Measurements from ENCODE around the gene CAND2.

The CAND2 gene

DNA sequence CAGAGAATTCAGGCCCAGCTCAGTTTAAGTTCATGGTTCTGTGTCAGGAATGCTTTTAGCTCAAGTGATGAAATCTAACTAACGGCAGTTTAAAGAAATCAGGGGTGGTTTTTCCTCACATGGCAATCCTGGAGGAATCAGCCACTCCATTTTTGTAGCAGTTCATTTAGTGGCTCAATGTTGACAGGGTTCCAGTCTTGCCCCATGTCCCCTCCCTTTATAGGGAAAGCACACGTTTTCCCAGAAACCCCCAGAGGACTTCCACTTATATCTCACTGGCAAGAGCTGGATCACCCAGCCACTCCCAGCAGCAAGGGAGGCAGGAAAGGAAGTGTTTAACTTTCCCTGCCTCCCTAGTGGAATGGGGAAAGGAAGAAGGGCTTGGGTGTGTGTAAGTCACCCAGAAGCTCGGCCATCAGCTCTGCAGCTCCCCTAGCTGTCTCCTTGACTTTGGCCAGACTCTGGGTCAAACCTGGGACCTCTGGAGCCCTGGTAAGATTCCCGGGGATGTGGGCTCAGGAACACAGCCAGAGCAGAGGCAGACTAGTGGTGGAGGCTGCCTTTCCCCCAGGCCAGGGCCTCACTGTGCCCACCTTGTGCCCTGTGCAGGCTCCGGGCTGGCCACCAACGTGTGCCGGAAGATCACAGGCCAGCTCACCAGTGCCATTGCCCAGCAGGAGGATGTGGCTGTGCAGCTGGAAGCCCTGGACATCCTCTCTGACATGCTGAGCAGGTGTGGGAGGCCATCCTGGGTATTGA lies 11.3 kb downstream of the CAND2 start:
- DNase-seq (ENCODE audit: low read depth), result no peak

DNA sequence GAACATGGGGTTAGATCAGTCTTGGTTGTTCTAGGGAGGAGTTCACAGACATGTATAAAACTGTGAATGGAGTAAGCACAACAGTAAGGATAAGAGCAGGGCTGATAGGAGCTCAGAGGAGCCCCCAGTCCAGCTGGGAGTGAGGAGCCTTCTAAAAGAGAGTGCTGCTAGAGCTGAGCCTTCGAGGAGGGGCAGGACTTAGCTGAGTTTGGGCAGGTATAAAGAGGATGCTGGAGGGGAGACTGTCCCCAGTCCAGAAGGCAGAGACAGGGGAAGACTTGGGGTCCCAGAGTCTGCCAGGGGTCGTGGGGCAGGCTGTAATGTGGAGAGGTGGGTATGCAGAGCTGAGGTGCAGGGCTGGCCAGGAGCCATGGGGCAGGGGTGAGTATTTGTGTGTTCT lies 12.1 kb downstream of the CAND2 start:
- DNase-seq (ENCODE audit: low read depth), result no peak

DNA sequence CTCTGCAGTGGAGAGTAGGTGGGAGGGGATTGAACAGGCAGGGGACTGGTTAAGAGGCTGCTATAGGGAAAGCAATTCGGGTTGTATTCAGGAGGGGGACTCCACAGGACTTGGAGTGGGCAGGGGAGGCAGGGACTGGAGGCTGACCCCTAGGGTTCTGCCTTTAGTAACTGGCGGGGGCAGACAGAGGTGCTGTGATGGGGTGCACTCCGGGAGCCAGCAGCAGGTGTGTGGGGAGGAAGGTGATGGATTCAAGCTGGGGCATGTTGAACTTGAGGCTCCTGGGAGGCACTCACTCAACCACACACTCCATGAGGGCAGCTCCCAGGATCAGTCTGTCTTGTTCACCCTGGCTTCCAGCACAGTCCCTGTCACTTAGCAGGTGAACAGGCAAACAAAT lies 12.5 kb downstream of the CAND2 start:
- no peak for DNase-seq (ENCODE audit: low read depth)

DNA sequence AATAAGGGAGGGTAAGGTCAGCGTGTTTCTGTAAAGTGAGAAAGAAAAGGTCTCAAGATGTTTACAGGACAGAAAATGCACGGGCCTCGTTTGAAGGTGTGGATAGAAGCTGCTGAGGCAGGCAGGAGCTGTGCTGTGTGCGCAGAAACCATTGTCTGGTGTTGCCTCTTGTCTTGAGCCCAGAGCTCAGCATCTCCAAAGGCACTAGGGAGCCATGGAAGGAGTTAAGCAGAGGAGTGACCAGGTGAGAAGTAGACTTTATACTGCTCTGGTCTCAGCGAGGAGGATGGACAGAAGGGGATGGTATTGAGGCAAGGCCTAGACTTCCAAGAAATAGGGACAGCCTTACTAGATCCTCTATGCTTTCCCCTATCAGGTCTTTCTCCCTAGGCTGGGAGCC lies 13.0 kb downstream of the CAND2 start:
- no peak for DNase-seq (ENCODE audit: low read depth)

DNA sequence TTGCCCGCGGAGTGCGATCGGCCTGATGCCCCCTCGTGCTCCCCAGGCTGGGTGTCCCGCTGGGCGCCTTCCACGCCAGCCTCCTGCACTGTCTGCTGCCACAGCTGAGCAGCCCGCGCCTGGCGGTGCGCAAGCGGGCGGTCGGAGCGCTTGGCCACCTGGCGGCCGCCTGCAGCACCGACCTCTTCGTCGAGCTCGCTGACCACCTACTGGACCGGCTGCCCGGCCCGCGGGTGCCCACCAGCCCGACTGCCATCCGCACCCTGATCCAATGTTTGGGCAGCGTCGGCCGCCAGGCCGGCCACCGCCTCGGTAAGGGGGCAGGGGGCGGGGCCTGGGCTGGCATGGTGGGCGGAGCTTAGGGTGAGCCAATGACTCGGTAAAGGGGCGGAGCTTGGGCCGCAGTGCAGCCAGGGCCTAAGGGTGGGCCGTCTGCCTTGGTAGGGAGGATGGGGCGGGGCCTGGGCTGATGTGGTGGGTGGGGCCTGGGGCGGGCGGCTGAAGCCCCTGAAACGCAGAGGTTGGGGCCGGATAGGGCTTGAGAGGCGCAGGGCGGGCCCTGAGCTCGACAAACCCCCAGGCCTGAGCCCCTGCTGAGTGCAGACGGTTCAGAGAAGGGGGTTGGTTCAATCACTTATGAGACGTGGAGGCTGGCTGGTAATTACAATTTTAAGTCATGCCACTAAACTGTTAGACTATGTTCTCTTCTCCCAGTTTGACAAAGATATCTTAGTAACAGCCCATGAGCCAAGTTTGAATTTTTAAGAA lies 13.7 kb downstream of the CAND2 start:
- DNase-seq (ENCODE audit: low read depth), result peak; percentile 92

DNA sequence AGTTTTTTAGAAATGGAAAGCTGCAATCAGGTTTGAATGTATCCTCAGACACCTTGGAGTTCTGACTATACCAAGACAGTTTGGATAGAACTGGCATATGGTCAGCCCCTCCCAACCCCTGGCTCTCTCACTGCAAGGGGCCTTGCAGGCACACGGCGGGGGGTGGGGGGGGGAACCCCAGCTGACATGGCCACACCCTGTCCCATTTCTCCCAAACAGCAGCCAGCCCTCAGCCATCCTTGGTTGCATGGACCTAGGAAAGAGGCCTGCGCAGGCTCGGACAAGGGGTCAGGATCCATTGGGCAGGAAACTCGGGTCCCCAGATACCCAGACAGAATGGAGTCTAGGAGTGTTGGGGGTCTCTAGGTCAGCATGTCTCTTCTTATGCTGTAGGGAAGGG lies 14.5 kb downstream of the CAND2 start:
- no peak for DNase-seq (ENCODE audit: low read depth)

DNA sequence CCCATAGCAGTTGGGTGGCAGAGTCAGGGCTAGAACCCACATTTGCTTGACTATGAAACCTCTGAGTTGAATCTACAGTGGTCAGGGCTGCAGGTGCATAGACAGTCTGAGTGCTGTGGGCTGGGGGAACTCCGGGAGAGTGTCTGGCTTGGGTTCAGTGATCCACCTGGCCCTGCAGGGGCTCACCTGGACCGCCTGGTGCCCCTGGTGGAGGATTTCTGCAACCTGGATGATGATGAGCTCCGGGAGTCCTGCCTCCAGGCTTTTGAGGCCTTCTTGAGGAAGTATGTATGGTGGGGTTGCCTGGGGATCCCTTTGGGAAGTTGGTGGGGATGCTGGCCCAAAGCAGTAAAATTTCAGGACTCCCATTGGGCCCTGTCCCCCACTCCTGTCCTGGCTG lies 16.3 kb downstream of the CAND2 start:
- no peak for DNase-seq (ENCODE audit: low read depth)

DNA sequence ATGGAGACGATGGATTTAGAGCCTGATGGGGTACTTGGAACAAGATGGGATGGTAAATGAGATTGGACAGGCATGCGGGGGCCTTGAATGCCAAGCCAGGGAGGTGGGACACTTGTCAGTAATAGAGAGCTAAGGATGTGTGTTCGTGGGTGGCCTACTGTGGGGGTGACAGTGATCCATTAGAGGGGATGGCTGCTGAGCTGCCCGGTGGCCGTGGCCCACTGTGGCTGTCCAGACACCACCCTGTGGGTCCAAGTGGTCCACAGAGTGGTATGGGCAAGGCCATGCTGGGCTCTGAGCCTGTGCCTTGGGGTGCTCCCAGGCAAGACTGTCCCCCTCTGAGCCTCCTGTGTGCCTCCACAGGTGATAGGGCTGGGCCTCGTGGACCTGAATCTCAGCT lies 17.5 kb downstream of the CAND2 start:
- no peak for DNase-seq (ENCODE audit: low read depth)

DNA sequence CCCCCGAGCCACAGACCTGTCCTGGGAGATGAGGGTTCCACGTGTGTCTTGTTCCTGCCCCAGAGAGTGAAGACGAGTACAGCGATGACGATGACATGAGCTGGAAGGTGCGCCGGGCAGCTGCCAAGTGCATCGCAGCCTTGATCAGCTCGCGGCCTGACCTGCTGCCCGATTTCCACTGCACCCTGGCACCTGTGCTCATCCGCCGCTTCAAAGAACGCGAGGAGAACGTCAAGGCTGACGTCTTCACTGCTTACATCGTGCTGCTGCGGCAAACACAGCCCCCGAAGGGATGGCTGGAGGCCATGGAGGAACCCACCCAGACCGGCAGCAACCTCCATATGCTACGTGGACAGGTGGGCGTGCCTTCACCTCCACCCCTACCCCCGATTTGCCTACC lies 18.6 kb downstream of the CAND2 start:
- DNase-seq (ENCODE audit: low read depth), result no peak

DNA sequence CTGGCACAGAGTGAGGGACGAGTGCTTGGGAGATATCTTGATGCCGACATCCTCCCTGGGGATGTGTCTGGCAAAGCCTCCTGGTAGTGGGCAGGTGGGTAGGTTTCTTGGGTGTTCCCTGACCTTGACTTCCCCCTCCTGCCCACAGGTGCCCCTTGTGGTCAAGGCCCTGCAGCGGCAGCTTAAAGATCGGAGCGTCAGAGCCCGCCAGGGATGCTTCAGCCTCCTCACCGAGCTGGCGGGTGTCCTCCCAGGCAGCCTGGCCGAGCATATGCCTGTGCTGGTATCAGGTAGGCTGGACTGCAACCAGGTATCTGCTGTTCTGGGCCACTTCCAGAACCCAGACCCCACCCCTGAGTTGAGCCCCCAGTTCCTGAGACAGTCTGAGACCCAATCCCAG lies 19.2 kb downstream of the CAND2 start:
- DNase-seq (ENCODE audit: low read depth), result no peak

DNA sequence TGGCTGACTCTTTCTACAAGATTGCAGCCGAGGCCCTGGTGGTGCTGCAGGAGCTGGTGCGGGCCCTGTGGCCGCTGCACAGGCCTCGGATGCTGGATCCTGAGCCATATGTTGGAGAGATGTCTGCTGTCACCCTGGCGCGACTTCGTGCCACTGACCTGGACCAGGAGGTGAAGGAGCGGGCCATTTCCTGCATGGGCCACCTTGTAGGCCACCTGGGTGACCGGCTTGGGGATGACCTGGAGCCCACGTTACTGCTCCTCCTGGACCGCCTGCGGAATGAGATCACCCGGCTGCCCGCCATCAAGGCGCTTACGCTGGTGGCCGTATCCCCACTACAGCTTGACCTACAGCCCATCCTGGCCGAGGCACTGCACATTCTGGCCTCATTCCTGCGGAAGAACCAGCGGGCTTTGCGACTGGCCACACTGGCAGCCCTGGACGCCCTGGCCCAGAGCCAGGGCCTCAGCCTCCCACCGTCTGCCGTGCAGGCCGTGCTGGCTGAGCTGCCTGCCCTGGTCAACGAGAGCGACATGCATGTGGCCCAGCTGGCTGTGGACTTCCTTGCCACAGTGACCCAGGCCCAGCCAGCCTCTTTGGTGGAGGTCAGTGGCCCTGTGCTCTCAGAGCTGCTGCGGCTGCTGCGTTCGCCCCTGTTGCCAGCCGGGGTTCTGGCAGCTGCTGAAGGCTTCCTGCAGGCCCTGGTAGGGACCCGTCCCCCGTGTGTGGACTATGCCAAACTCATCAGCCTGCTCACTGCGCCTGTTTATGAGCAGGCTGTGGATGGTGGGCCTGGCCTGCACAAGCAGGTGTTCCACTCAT lies 20.3 kb downstream of the CAND2 start:
- DNase-seq (ENCODE audit: low read depth), result no peak

DNA sequence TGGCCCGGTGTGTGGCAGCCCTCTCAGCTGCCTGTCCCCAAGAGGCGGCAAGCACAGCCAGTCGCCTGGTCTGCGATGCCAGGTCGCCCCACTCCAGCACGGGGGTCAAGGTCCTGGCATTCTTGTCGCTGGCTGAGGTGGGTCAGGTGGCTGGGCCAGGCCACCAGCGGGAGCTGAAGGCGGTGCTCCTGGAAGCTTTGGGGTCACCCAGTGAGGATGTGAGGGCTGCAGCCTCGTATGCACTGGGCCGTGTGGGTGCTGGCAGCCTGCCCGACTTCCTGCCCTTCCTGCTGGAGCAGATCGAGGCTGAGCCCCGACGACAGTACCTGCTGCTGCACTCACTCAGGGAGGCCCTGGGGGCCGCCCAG lies 20.8 kb downstream of the CAND2 start:
- no peak for DNase-seq (ENCODE audit: low read depth)

DNA sequence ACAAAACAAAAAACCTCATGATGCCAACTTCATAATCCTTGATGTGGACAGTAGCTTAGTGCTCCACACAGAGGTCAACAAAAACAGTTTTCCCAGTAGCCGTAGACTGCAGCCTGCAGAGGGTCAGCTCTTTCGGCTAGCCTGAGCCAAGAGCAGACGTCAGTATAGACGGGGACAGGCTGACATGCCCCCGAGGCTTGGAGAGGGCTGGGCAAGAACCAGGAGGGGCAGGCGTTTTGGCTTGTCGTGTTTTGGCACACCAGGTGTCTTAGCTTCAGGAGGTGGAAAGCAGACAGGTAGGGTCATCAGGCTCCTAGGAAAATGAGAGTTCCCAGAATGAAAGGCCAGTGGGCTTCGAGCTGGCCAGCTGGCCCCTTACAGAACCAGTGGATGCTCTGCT lies 21.8 kb downstream of the CAND2 start:
- no peak for DNase-seq (ENCODE audit: low read depth)

DNA sequence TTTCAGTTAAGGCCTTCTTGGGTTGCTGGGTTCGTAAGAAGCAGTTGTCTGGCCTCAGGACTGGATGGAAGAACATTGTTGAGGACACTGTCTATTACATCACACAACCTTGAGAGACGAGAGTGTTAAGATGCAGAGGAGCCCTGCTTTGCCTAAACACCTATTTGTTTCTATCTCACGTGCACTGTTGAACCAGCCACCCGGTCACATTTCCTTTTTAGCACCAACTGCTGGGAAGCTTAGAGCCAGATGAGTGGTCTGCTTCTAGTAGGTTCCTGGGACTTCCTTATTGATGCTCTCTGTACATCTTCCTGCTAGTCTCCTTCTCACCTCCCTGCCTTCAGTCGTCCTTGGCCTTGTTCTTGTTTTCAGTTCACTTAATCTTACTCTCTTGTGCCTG lies 22.3 kb downstream of the CAND2 start:
- no peak for DNase-seq (ENCODE audit: low read depth)

DNA sequence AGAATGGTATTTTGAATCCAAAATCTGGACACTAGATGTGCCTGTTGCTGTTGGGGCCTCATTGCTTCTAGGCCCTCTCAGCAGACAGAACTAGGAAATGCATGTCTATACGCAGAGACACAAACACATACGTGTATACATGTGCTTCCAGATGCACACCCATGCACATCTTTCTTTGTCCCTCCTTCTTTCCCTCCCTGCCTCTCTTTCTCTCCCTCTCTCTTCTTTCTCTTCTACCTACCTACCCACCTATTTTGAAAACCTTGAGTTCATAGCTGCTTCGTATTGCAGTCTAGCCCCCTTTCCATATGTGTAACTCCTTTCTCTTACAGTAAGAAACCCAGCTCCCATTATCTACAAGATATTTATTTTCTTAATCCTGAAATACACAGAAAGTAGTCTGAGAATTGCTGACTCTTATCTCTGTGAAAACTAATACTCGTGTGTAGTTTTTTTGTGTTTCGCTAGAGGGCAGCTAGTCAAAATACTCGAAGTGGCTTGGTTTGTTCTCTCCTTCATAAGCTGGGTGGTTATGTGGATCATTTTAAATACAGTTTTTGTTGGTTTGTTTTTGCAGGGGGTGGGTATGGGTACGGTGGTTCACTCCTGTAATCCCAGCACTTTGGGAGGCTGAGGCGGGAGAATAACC lies 26.4 kb downstream of the CAND2 start:
- no peak for DNase-seq (ENCODE audit: low read depth)

DNA sequence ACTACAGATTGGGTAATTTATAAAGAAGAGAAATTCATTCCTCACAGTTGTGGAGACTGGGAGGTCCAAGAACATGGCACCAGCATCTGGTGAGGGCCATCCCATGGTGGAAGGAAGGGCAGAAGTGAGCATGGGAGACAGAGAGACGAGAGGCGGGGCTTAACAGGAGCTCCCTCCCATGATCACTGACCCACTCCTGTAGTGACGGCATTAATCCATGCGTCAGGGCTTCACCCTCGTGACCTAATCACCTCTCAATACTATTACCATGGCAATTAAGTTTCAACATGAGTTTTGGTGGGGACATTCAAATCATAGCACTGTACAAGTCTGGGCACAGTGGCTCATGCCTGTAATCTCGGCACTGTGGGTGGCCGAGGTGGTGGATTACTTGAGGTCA lies 27.8 kb downstream of the CAND2 start:
- no peak for DNase-seq (ENCODE audit: low read depth)

DNA sequence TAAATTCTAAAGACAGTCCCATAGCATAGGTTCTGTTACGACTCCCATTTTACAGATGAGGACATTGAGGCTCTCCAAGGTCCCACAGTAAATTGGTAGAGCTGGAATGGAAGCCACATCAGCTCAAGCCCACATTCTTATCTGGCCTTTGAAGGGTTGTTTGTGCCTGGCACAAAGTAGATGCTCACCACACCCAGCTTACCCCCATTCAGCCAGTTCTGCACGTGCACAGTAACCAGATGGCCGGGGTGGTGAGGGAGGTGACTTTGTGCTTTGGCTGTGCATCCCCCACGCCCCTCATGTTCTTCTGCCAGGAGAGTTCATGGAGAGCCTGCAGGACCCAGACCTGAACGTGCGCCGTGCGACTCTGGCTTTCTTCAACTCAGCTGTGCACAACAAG lies 28.7 kb downstream of the CAND2 start:
- DNase-seq (ENCODE audit: low read depth), result no peak

DNA sequence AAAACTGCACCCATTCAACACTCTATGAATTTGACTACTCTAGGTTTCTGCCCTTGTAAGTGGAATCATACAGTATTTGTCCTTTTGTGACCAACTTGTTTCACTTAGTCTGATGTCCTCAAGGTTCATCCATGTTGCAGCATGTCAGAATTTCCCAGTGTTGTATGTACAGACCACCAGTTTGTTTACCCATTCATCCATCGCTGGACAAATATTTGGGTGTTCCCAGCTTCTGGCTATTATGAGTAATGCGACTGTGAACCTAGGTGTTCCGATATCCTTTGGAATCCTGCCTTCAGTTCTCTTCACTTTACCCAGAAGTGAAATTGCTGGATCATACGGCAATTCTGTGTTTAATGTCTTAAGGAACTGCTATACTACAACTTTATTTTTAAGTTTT lies 32.3 kb downstream of the CAND2 start:
- no peak for DNase-seq (ENCODE audit: low read depth)

DNA sequence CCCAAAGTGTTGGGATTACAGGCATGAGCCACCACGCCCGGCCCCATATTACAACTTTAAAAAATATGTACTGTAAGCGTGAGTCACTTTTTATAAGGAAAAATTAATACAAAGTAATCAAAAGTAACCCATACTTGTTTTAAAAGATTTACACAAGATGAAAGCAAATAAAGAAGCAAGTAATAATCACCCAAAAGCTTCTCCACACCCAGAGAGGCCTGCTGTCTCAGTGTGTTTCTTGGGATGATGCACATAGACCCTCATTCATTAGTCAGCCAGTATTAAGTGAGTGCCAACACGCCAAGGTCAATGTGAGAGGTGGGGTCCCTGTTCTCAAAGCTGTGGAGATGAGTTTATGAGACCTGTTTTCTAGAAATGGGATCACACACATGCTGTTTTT lies 32.9 kb downstream of the CAND2 start:
- no peak for DNase-seq (ENCODE audit: low read depth)

DNA sequence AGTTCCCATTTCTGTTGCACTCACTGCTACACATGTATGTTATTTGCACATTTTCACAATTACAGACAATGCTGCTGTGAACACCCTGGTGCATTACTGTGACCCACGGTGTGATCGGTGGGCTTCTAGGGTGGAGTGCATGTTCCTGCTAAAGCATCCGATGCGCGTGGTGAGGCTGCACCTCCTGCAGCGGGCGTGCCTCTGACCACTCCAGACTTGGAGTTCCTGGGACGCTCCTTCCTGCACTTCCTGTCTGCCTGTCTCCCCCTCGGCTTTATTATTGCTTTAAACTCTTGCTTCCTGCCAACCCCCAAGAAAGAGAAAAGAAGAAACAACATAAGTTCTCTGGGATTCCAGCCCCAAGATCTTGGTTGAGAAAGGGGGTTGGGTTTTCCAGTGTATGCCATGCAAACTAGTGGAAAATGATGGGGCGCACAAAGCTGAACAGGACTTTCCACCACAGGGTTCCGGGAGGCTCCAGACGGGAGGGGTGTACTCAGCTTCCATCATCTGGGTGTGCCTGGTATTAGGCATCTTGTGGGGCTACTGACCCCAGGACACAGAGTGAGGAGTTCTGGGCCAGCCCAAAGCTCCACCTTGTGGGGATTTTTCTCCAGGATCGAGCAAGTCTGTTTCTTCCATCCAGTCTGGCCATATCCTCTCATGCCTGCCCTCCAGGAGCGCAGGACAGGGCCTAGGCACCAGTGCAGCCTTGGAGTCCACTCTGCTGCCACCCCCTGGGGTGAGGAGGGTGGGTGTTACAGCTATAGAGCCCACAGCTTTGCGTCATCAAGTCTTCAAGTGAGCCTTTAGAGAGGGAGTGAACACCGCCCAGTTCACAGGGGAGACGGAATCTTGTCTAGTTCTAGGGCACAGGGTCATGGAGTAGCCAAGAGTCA lies 33.7 kb downstream of the CAND2 start:
- DNase-seq (ENCODE audit: low read depth), result no peak

DNA sequence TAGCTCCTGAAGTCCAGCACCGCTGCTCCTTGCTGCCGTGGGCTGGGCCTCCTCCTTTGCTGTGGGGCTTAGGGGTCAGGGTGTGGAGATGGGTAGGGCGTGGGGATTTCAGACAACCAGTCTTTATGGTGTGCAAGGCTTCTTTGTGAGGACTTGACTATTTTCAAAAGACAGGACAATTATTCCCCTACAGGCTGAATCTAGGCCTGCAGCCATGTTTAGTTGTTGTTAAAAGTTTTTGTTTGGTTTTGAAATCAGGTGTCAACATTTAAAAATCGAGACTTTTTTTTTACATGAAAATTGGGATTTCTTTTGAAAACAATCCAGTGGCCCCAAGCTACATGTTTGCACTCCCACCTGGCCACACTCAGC lies 34.3 kb downstream of the CAND2 start:
- no peak for DNase-seq (ENCODE audit: low read depth)

Measured in stimulated activated CD8-positive, alpha-beta memory T cell treated with anti-CD3 and anti-CD28 coated beads, Interleukin-7, amount 100 ng/mL, for 24 hours (primary cell).